Peyer's patch (tissue), 4 donors: Measurements from ENCODE around the gene IL37.

Experiments
- POLR2A ChIP-seq, 2 donors: fragments of 450-650 bp; IDR thresholded peaks; one replicate each; pipeline ENCODE4 v1.5.1; 2017; ENCODE audit warnings: antibody characterized with exemption in 2 of 2, mild to moderate bottlenecking in 2 of 2, moderate library complexity in 2 of 2
- TF ChIP-seq, protein P1 (sequence below), 6 experiments: fragments of 450-650 bp in 4 of 6; fragments of 200-600 bp in 2 of 6; sonication (generic) in 1 of 6; IDR thresholded peaks; one replicate each; pipeline ENCODE4 v1.5.1; 2017 to 2019; ENCODE audit warnings: antibody characterized with exemption in 6 of 6, mild to moderate bottlenecking in 3 of 6, moderate library complexity in 1 of 6

DNA sequence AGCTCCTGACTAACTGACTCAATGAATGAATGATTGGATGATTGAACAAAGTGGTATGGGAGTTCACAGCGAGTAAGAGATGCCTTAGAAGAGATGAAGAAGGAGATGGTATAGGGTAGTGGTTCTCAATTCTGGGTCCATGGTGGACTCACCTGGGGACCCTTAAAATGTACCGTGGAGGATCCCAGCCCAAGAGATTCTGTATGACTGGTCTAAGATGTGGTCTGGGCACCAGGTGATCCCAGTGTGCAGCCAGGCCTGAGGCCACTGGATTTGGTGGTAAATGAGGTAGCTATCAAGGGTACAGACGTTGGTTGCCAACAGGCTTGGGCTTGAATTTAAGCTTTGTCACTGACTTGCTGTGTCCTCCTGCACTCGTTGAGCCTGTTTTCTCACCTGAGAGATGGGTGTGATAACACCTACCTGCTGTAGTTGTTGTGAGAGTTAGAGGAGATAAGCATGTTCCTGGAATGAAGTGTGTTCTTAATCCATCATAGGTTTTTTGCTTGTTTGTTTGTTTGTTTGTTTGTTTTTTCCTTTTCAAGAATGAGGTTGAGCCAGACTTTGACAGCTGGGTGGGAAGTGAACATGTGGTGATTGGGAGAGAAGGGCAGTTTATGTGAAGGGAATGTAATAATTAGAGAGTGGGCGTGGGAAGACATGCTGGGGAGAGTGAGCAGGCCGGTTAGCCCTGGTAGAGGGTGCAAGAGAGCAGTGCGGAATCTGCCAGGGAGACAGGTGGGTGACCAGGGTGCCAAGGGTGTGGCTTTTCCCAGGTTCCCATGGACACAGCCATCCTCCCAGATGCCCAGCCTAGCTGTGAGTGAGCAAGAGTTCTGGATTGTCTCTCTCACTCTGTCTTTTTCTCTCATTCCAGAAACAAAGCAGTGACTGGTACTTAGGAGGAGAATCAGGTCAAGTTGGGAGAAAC, 43.0 kb upstream of the IL37 start:
- TF ChIP-seq, protein P1, sequence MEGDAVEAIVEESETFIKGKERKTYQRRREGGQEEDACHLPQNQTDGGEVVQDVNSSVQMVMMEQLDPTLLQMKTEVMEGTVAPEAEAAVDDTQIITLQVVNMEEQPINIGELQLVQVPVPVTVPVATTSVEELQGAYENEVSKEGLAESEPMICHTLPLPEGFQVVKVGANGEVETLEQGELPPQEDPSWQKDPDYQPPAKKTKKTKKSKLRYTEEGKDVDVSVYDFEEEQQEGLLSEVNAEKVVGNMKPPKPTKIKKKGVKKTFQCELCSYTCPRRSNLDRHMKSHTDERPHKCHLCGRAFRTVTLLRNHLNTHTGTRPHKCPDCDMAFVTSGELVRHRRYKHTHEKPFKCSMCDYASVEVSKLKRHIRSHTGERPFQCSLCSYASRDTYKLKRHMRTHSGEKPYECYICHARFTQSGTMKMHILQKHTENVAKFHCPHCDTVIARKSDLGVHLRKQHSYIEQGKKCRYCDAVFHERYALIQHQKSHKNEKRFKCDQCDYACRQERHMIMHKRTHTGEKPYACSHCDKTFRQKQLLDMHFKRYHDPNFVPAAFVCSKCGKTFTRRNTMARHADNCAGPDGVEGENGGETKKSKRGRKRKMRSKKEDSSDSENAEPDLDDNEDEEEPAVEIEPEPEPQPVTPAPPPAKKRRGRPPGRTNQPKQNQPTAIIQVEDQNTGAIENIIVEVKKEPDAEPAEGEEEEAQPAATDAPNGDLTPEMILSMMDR (IDR thresholded peaks at IDR 0.05): no peak
- TF ChIP-seq POLR2A (IDR thresholded peaks at IDR 0.05): no peak
